DND-41 (cell line): Measurements from ENCODE around the gene WDR49.

ENCODE experiments used
- EZH2 ChIP-seq: IDR thresholded peaks from 3 replicates; pipeline ENCODE4 v1.6.1; 2012; ENCODE audit warnings: borderline replicate concordance, low read depth, mild to moderate bottlenecking, moderate library complexity, low read length, inconsistent platforms; ENCODE audit not compliant: severe bottlenecking
- TF ChIP-seq, protein P1 (sequence below): IDR thresholded peaks from 2 replicates; pipeline ENCODE4 v1.5.1; 2012; ENCODE audit warnings: borderline replicate concordance, low read length, moderate library complexity, mild to moderate bottlenecking; ENCODE audit not compliant: poor library complexity, severe bottlenecking; ENCODE audit errors: extremely low read depth

DNA sequence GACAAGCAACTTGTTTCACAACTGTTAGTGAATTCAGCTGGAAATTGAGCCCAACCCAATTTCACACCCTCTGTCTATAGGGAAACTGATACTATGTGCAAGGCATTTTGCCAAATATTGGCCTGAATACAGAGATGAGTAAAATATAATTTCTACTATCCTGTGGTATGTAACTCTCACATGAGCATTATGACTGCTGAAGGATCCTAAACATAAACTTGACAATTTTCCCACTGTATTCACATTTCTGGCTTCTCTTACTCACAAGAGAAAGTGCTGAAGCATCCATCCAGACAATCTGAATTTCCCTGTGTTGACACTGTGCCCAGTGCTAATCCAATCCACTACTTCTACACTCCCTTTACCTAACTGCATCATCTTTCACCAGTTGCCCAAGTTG lies 208.3 kb downstream of the WDR49 start:
- TF ChIP-seq, protein P1, sequence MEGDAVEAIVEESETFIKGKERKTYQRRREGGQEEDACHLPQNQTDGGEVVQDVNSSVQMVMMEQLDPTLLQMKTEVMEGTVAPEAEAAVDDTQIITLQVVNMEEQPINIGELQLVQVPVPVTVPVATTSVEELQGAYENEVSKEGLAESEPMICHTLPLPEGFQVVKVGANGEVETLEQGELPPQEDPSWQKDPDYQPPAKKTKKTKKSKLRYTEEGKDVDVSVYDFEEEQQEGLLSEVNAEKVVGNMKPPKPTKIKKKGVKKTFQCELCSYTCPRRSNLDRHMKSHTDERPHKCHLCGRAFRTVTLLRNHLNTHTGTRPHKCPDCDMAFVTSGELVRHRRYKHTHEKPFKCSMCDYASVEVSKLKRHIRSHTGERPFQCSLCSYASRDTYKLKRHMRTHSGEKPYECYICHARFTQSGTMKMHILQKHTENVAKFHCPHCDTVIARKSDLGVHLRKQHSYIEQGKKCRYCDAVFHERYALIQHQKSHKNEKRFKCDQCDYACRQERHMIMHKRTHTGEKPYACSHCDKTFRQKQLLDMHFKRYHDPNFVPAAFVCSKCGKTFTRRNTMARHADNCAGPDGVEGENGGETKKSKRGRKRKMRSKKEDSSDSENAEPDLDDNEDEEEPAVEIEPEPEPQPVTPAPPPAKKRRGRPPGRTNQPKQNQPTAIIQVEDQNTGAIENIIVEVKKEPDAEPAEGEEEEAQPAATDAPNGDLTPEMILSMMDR: no peak
- no peak for TF ChIP-seq EZH2
